K562 (cell line): ENCODE data around the gene LTN1. TPM values are rescaled to one million over a fixed set of nuclear protein-coding genes. Genes with fewer than 3 reads are reported as not detected.

Source experiments
- ATAC-seq: fragments of 200-7000 bp; cut with Tn5 transposase; 3 replicates; pipeline ENCODE4 v1.9.1; 2020; ENCODE audit warnings: moderate library complexity
- BruUV-seq: library from RNA; stranded (reverse); fragments of 400-500 nt; replicated peaks from 2 replicates; lab custom pipeline; 2021; lab: Mats Ljungman, UMichigan
- CTCF ChIA-PET: fragments of 300-600 bp; formaldehyde crosslinking; extraction: SDS; loops from one replicate; lab custom pipeline; 2021; ENCODE audit warnings: low intra/inter-chr PET ratio; lab: Yijun Ruan, JAX
- POLR2A ChIA-PET: fragments of 300-600, 350-650 bp; sonication (Branson Sonifier 250); formaldehyde crosslinking; extraction: SDS; loops from one replicate; lab custom pipeline; 2021; ENCODE audit warnings: antibody characterized with exemption, inconsistent platforms; lab: Yijun Ruan, JAX
- DNase-seq, 4 experiments: peaks; one replicate each; pipeline versions ENCODE4 v3.0.0 to v3.0.0-alpha.2; 2011 to 2018; ENCODE audit warnings: low spot score in 3 of 4, mixed read lengths in 3 of 4; ENCODE audit errors: extremely low read depth in 1 of 4
- FAIRE-seq: peaks from 2 replicates; lab custom pipeline; 2011; peaks lifted over from hg19 to GRCh38; lab: Jason Lieb, UNC
- H2AFZ ChIP-seq: 2 replicates; pipeline ENCODE4 v1.6.0; 2011; ENCODE audit warnings: low read depth, low read length, control low read depth, inconsistent platforms
- H3K27ac ChIP-seq: fragments of 200-600 bp; 3 replicates; pipeline ENCODE4 v1.8.0; 2011; ENCODE audit warnings: low read depth, mild to moderate bottlenecking, control low read depth, inconsistent platforms, low read length, moderate library complexity, mixed read lengths; ENCODE audit errors: extremely low read depth
- H3K27me3 ChIP-seq, 2 experiments: fragments of 300-600 bp in 1 of 2; 2 replicates in 1 of 2; 3 replicates in 1 of 2; pipeline versions ENCODE4 v1.6.0 to v1.8.0; 2011; ENCODE audit warnings: inconsistent platforms in 2 of 2, low read length in 2 of 2, mild to moderate bottlenecking in 1 of 2, mixed read lengths in 1 of 2, moderate library complexity in 1 of 2; ENCODE audit not compliant: control insufficient read depth in 2 of 2, insufficient read depth in 2 of 2
- H3K36me3 ChIP-seq: fragments of 300-600 bp; 3 replicates; pipeline ENCODE4 v1.8.0; 2011; ENCODE audit warnings: mild to moderate bottlenecking, low read length, inconsistent platforms; ENCODE audit not compliant: control insufficient read depth, insufficient read depth
- H3K4me1 ChIP-seq, 2 experiments: fragments of 200-600 bp in 1 of 2; replicated peaks in 1 of 2; 2 replicates in 1 of 2; 3 replicates in 1 of 2; pipeline versions ENCODE4 v1.5.1 to v1.8.0; 2011; ENCODE audit warnings: inconsistent platforms in 2 of 2, low read length in 2 of 2, mild to moderate bottlenecking in 1 of 2, mixed read lengths in 1 of 2, moderate library complexity in 1 of 2; ENCODE audit not compliant: control insufficient read depth in 2 of 2, insufficient read depth in 2 of 2
- H3K4me2 ChIP-seq: 2 replicates; pipeline ENCODE4 v1.6.1; 2011; ENCODE audit warnings: low read length, control low read depth, inconsistent platforms, mixed read lengths; ENCODE audit not compliant: insufficient read depth
- H3K4me3 ChIP-seq: fragments of 200-600 bp; sonication (generic), shearing (Covaris generic); 2 replicates; pipeline ENCODE4 v1.5.1; 2016; ENCODE audit warnings: control low read depth, inconsistent platforms
- H3K79me2 ChIP-seq: fragments of 200-600 bp; 3 replicates; pipeline ENCODE4 v1.8.0; 2011; ENCODE audit warnings: low read length, inconsistent platforms; ENCODE audit not compliant: control insufficient read depth, insufficient read depth
- H3K9ac ChIP-seq, 2 experiments: 2 replicates each; pipeline versions ENCODE4 v1.6.0 to v1.6.1; 2011; ENCODE audit warnings: low read depth in 2 of 2, low read length in 2 of 2, control low read depth in 1 of 2, inconsistent platforms in 1 of 2, mild to moderate bottlenecking in 1 of 2, mixed read lengths in 1 of 2; ENCODE audit not compliant: insufficient read depth in 1 of 2
- H3K9me1 ChIP-seq: one replicate; pipeline ENCODE4 v1.6.0; 2011; ENCODE audit warnings: inconsistent platforms, mild to moderate bottlenecking, low read length, moderate library complexity; ENCODE audit not compliant: control insufficient read depth, insufficient read depth
- H3K9me3 ChIP-seq: replicated peaks from 2 replicates; pipeline ENCODE4 v1.5.1; 2011; ENCODE audit warnings: low read depth, low read length, inconsistent platforms; ENCODE audit not compliant: control insufficient read depth, insufficient read depth
- H4K20me1 ChIP-seq: replicated peaks from 2 replicates; pipeline ENCODE4 v1.6.1; 2011; ENCODE audit warnings: low read length, inconsistent platforms, mixed read lengths; ENCODE audit not compliant: control insufficient read depth, insufficient read depth
- DEAF1 ChIP-seq: fragments of 450-650 bp; formaldehyde crosslinking; IDR thresholded peaks from 2 replicates; pipeline ENCODE4 v1.4.0; 2020; ENCODE audit warnings: mild to moderate bottlenecking, moderate library complexity
- ESRRA ChIP-seq: fragments of 450-650 bp; IDR thresholded peaks from 2 replicates; pipeline ENCODE4 v1.6.1; 2014; ENCODE audit warnings: low read depth, mild to moderate bottlenecking, moderate library complexity, borderline replicate concordance
- ZNF143 ChIP-seq: sonication (generic); formaldehyde crosslinking; IDR thresholded peaks from 2 replicates; pipeline ENCODE4 v1.9.0; 2022; ENCODE audit warnings: mild to moderate bottlenecking, missing genetic modification reagents
- WGBS: fragments of 100-300 bp; shearing (Covaris generic); methylation state at CpG from one replicate; pipeline ENCODE4 v1.1.6; 2016; ENCODE audit warnings: low coverage, mixed read lengths; ENCODE audit not compliant: insufficient coverage; ENCODE audit errors: missing lambda C conversion rate; 5-methylcytosine and 5-hydroxymethylcytosine counted together
- in situ Hi-C: fragments of 300-500 bp; cut with MboI; formaldehyde crosslinking; loops from 4 replicates; pipeline ENCODE4 v1.15.0; 2018; ENCODE audit warnings: inconsistent platforms, mixed read lengths
- intact Hi-C: fragments of 100-400 bp; cut with micrococcal nuclease; formaldehyde crosslinking; loops from 2 replicates; pipeline ENCODE4 v1.14.2; 2022
- polyA plus RNA-seq, 8 experiments: library from polyadenylated mRNA; depleted of rRNA in 4 of 8; stranded (reverse) in 5 of 8; unstranded in 3 of 8; fragments of >200 nt; fragmentation: Nextera tagmentation in 2 of 8; fragmentation: Illumina TruSeq in 1 of 8; extraction: Ambion mirVana in 2 of 8; extraction: Trizol in 1 of 8; gene quantifications; 2 replicates each; pipeline versions ENCODE4 v1.2.1 to v1.2.3, GENCODE V29; 2011 to 2014; ENCODE audit warnings: inconsistent platforms in 1 of 8, missing spikeins in 1 of 8
- total RNA-seq, 7 experiments: library from RNA; depleted of rRNA in 6 of 7; stranded (reverse); fragments of >200 nt in 6 of 7; fragmentation: Illumina TruSeq in 2 of 7; extraction: Trizol in 2 of 7; gene quantifications; 2 replicates each; pipeline versions ENCODE4 v1.2.1 to v1.2.3, GENCODE V29; 2011 to 2021; ENCODE audit warnings: low replicate concordance in 1 of 7
- TF ChIP-seq, protein P1 (sequence below), 2 experiments: fragments of 450-650 bp in 1 of 2; sonication (generic) in 1 of 2; formaldehyde crosslinking in 1 of 2; IDR thresholded peaks; 2 replicates each; pipeline versions ENCODE4 v1.7.1 to v1.9.0; 2016 to 2022; ENCODE audit warnings: inconsistent platforms in 1 of 2, mild to moderate bottlenecking in 1 of 2, missing genetic modification reagents in 1 of 2
- TF ChIP-seq, protein P2 (sequence below): fragments of 450-650 bp; formaldehyde crosslinking; conservative IDR thresholded peaks from 2 replicates; pipeline ENCODE4 v1.4.0; 2022; ENCODE audit warnings: mild to moderate bottlenecking, missing genetic modification characterization

LTN1 gene
- total and polyA plus RNA-seq, 9 of the 15 experiments (the other 6 are each of a cell fraction or from before 2014, with no cell fraction given) = 15.7 to 49.6 (median 28.7) TPM

DNA sequence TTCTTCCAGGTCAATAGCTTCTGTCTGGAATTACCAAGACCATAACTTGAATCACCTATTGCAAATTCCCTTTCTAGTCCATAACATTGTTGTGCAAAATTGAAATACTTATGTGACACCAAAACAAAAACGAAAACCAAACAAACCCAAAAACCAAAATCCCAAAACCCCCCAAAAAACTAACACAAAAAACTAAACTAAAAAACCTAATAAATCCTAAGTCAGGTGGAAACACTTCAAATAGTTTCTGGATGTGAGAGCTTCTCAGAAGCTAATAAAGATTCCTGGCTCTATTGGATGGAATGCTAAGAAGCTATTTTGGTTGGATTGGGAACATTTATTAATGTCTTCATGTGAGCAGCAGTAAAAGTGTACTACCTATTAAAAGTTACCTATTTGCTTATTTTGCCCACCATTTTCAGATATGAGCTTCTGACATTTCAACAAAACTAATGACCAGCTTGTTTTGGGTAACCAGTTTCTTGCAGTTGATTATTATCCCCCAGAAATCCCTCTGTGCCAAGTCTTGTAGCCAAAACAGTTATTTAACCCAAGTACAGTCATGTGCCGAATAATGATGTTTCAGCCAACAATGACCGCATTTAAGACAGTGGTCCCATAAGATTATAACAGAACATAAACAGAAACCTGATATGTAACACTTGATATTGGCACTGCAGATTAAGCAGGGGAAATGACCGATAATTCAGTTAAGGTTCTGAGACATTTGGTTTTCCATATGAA lies 76.4 kb downstream of the LTN1 start:
- H3K36me3 ChIP-seq = no peaks in the 10 kb centered on the region
- ATAC-seq (no peak), DNase-seq (no peak), FAIRE-seq (peak; percentile 32)
- no peak overlapping the region for H3K4me2 ChIP-seq
- H4K20me1 ChIP-seq = no peaks in the 10 kb centered on the region
- WGBS = 28% methylated on average over 4 of the region's 4 CpGs
- no peak overlapping the region for H2AFZ ChIP-seq
- no peak overlapping the region for H3K4me3 ChIP-seq
- intact Hi-C loops (no loop called here), in situ Hi-C loops (no loop called here)
- ChIA-PET POLR2A (interaction anchor here (1.8 to 3.7 kb wide), 3 partner anchors 11 to 32 kb away, joined by 5 to 20 read pairs (median 6); a partner anchor contains a TSS), CTCF (no interaction called here)
- no peaks in the 10 kb centered on the region for H3K79me2 ChIP-seq
- BruUV-seq = no TSS peak
- no peaks in the 10 kb centered on the region for H3K27me3 ChIP-seq
- no peak overlapping the region for H3K9ac ChIP-seq
- H3K4me1 ChIP-seq = no peaks in the 10 kb centered on the region; a peak in 1 of 5 replicates
- H3K9me3 ChIP-seq = no peaks in the 10 kb centered on the region
- H3K27ac ChIP-seq = no peak overlapping the region
- H3K9me1 ChIP-seq = no peaks in the 10 kb centered on the region
- TF ChIP-seq, protein P1, sequence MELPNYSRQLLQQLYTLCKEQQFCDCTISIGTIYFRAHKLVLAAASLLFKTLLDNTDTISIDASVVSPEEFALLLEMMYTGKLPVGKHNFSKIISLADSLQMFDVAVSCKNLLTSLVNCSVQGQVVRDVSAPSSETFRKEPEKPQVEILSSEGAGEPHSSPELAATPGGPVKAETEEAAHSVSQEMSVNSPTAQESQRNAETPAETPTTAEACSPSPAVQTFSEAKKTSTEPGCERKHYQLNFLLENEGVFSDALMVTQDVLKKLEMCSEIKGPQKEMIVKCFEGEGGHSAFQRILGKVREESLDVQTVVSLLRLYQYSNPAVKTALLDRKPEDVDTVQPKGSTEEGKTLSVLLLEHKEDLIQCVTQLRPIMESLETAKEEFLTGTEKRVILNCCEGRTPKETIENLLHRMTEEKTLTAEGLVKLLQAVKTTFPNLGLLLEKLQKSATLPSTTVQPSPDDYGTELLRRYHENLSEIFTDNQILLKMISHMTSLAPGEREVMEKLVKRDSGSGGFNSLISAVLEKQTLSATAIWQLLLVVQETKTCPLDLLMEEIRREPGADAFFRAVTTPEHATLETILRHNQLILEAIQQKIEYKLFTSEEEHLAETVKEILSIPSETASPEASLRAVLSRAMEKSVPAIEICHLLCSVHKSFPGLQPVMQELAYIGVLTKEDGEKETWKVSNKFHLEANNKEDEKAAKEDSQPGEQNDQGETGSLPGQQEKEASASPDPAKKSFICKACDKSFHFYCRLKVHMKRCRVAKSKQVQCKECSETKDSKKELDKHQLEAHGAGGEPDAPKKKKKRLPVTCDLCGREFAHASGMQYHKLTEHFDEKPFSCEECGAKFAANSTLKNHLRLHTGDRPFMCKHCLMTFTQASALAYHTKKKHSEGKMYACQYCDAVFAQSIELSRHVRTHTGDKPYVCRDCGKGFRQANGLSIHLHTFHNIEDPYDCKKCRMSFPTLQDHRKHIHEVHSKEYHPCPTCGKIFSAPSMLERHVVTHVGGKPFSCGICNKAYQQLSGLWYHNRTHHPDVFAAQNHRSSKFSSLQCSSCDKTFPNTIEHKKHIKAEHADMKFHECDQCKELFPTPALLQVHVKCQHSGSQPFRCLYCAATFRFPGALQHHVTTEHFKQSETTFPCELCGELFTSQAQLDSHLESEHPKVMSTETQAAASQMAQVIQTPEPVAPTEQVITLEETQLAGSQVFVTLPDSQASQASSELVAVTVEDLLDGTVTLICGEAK (IDR thresholded peaks at IDR 0.05) = no peak
- TF ChIP-seq, protein P1 (CRISPR knock-in tag; IDR thresholded peaks at IDR 0.05) = no peak
- TF ChIP-seq ESRRA (no peak), DEAF1 (no peak), ZNF143 (CRISPR knock-in tag) (no peak)
- TF ChIP-seq, protein P2, sequence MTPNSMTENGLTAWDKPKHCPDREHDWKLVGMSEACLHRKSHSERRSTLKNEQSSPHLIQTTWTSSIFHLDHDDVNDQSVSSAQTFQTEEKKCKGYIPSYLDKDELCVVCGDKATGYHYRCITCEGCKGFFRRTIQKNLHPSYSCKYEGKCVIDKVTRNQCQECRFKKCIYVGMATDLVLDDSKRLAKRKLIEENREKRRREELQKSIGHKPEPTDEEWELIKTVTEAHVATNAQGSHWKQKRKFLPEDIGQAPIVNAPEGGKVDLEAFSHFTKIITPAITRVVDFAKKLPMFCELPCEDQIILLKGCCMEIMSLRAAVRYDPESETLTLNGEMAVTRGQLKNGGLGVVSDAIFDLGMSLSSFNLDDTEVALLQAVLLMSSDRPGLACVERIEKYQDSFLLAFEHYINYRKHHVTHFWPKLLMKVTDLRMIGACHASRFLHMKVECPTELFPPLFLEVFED (CRISPR knock-in tag) = no peak
